CD14-positive monocyte (primary cell): ENCODE measurements around the gene TSEN34. TPM values are rescaled to one million over a fixed set of nuclear protein-coding genes. Genes with fewer than 3 reads are reported as not detected.

Experiments
- DNase-seq, 3 donors: peaks; one replicate each; pipeline ENCODE4 v3.0.0-alpha.2; 2011 to 2022
- H2AFZ ChIP-seq: 2 replicates; pipeline ENCODE4 v1.6.0; 2012; ENCODE audit warnings: mild to moderate bottlenecking, low read depth, low read length, inconsistent platforms; ENCODE audit not compliant: insufficient read depth, poor library complexity, severe bottlenecking
- H3K27ac ChIP-seq, 2 donors: 1 replicate in 1 of 2; 2 replicates in 1 of 2; pipeline ENCODE4 v1.5.1; 2012 to 2013; ENCODE audit warnings: low read length in 2 of 2, control low read depth in 1 of 2, inconsistent platforms in 1 of 2, low read depth in 1 of 2, mild to moderate bottlenecking in 1 of 2
- H3K27me3 ChIP-seq, 2 donors: one replicate each; pipeline versions ENCODE4 v1.6.0 to v1.6.1; 2011 to 2013; ENCODE audit warnings: low read length in 2 of 2; ENCODE audit not compliant: control insufficient read depth in 2 of 2, insufficient read depth in 2 of 2
- H3K36me3 ChIP-seq, 2 donors: replicated peaks in 1 of 2; 1 replicate in 1 of 2; 2 replicates in 1 of 2; pipeline versions ENCODE4 v1.5.1 to v1.6.1; 2012 to 2013; ENCODE audit warnings: low read length in 2 of 2, control low read depth in 1 of 2, inconsistent platforms in 1 of 2, mild to moderate bottlenecking in 1 of 2; ENCODE audit not compliant: insufficient read depth in 2 of 2, control insufficient read depth in 1 of 2
- H3K4me1 ChIP-seq, 2 donors: 1 replicate in 1 of 2; 2 replicates in 1 of 2; pipeline versions ENCODE4 v1.5.1 to v1.6.1; 2012 to 2013; ENCODE audit warnings: low read length in 2 of 2, control low read depth in 1 of 2, inconsistent platforms in 1 of 2, mild to moderate bottlenecking in 1 of 2, moderate library complexity in 1 of 2; ENCODE audit not compliant: insufficient read depth in 2 of 2, control insufficient read depth in 1 of 2
- H3K4me2 ChIP-seq: replicated peaks from 2 replicates; pipeline ENCODE3; 2012; ENCODE audit warnings: low read length, moderate library complexity, mild to moderate bottlenecking; ENCODE audit not compliant: poor library complexity, severe bottlenecking; ENCODE audit errors: extremely low read depth
- H3K4me3 ChIP-seq, 3 experiments: fragments of 200-600 bp in 1 of 3; sonication (generic) in 1 of 3; replicated peaks in 1 of 3; 1 replicate in 2 of 3; 2 replicates in 1 of 3; pipeline ENCODE4 v1.5.1; 2011 to 2013; ENCODE audit warnings: low read length in 3 of 3, mild to moderate bottlenecking in 3 of 3, control low read depth in 2 of 3, low read depth in 2 of 3, inconsistent platforms in 1 of 3, moderate library complexity in 1 of 3
- H3K79me2 ChIP-seq: 2 replicates; pipeline ENCODE4 v1.6.0; 2012; ENCODE audit warnings: mild to moderate bottlenecking, control low read depth, inconsistent platforms, low read length, moderate library complexity; ENCODE audit not compliant: insufficient read depth
- H3K9ac ChIP-seq: 2 replicates; pipeline ENCODE4 v1.6.0; 2017; ENCODE audit warnings: low read length, mild to moderate bottlenecking; ENCODE audit not compliant: insufficient read depth, poor library complexity, severe bottlenecking
- H3K9me3 ChIP-seq, 2 donors: replicated peaks in 1 of 2; 1 replicate in 1 of 2; 2 replicates in 1 of 2; pipeline versions ENCODE4 v1.5.1 to v1.6.1; 2012 to 2013; ENCODE audit warnings: low read length in 2 of 2, control low read depth in 1 of 2; ENCODE audit not compliant: control insufficient read depth in 1 of 2, insufficient read depth in 1 of 2
- H4K20me1 ChIP-seq: 2 replicates; pipeline ENCODE4 v1.6.0; 2012; ENCODE audit warnings: mild to moderate bottlenecking, low read length, control low read depth, moderate library complexity; ENCODE audit not compliant: insufficient read depth
- H3K27ac Mint-ChIP-seq, 7 donors: one replicate each; pipeline ENCODE4 v1.8.0; 2020; ENCODE audit warnings: mild to moderate bottlenecking in 7 of 7, mixed read lengths in 7 of 7, moderate library complexity in 6 of 7, inconsistent platforms in 2 of 7
- H3K27me3 Mint-ChIP-seq, 3 donors: one replicate each; pipeline ENCODE4 v1.8.0; 2021 to 2022; ENCODE audit warnings: low read depth in 3 of 3, mild to moderate bottlenecking in 3 of 3, mixed read lengths in 3 of 3, moderate library complexity in 3 of 3, inconsistent platforms in 1 of 3
- H3K36me3 Mint-ChIP-seq, 2 donors: one replicate each; pipeline ENCODE4 v1.8.0; 2020; ENCODE audit warnings: mixed read lengths in 2 of 2, inconsistent platforms in 1 of 2, mild to moderate bottlenecking in 1 of 2
- H3K4me1 Mint-ChIP-seq: one replicate; pipeline ENCODE4 v1.8.0; 2020; ENCODE audit warnings: mild to moderate bottlenecking, mixed read lengths
- H3K4me3 Mint-ChIP-seq, 2 donors: one replicate each; pipeline ENCODE4 v1.8.0; 2020; ENCODE audit warnings: mild to moderate bottlenecking in 2 of 2, mixed read lengths in 2 of 2, moderate library complexity in 1 of 2
- H3K9me3 Mint-ChIP-seq, 7 donors: one replicate each; pipeline ENCODE4 v1.8.0; 2020 to 2022; ENCODE audit warnings: mixed read lengths in 7 of 7, mild to moderate bottlenecking in 6 of 7, moderate library complexity in 6 of 7, inconsistent platforms in 2 of 7
- CTCF ChIP-seq: fragments of 200-600 bp; IDR thresholded peaks from one replicate; pipeline ENCODE4 v1.8.0; 2022; ENCODE audit warnings: antibody characterized with exemption, mild to moderate bottlenecking
- WGBS: methylation state at CpG from one replicate; pipeline ENCODE4 v1.1.5; 2013; ENCODE audit warnings: missing lambda C conversion rate; ENCODE audit not compliant: insufficient coverage; 5-methylcytosine and 5-hydroxymethylcytosine counted together
- intact Hi-C, 2 donors: fragments of 100-400 bp; cut with micrococcal nuclease; formaldehyde crosslinking; loops; one replicate each; pipeline versions ENCODE4 v1.15.0 to v1.15.1; 2023
- polyA plus RNA-seq, 3 donors: library from polyadenylated mRNA; depleted of rRNA in 1 of 3; unstranded in 2 of 3; stranded (reverse) in 1 of 3; fragments of 300-500 nt in 2 of 3; fragments of >200 nt in 1 of 3; fragmentation: Illumina TruSeq in 2 of 3; gene quantifications; 1 replicate in 2 of 3; 2 replicates in 1 of 3; pipeline ENCODE4 v1.2.3, GENCODE V29; 2012 to 2021

Gene TSEN34
- polyA plus RNA-seq, 3 donors, result 59.3 to 125 (median 109) TPM

GRCh38 chr19:54207676-54207982 lies 16.5 kb downstream of the TSEN34 start:
- TF ChIP-seq CTCF, result no peak
- H3K36me3 ChIP-seq, result peaks cover 49 to 51% of the 10 kb centered on the region in 2 donors
- H4K20me1 ChIP-seq, result peaks cover 38% of the 10 kb centered on the region
- H3K4me1 ChIP-seq, result peaks cover 91 to 97% of the 10 kb centered on the region in 2 donors
- peaks cover 83% of the 10 kb centered on the region for H3K79me2 ChIP-seq
- H3K9ac ChIP-seq, result peak overlapping the region; percentile 80
- no peak for DNase-seq
- peak overlapping the region; percentile 2 to 99 (median 26) for H3K4me3 ChIP-seq
- intact Hi-C loops, result loop anchor here in 1 of 2 donors (5.0 kb wide), 1 partner anchor 165 kb away; no protein-coding TSS in a partner anchor
- peak overlapping the region; percentile 99 for H3K4me2 ChIP-seq
- H3K27me3 ChIP-seq, result no peaks in the 10 kb centered on the region
- H3K9me3 ChIP-seq, result no peaks in the 10 kb centered on the region
- H3K4me3 Mint-ChIP-seq, result peak overlapping the region; percentile 100
- H3K27me3 Mint-ChIP-seq, result peaks cover 0 to 9% (median 2%) of the 10 kb centered on the region in 3 donors
- WGBS, result 0% methylated on average over 5 of the region's 5 CpGs
- peaks cover 92% of the 10 kb centered on the region for H3K4me1 Mint-ChIP-seq
- peaks cover 0 to 4% (median 0%) of the 10 kb centered on the region in 7 donors for H3K9me3 Mint-ChIP-seq
- peak overlapping the region; percentile 97 to 100 for H3K27ac ChIP-seq
- peaks cover 70 to 78% of the 10 kb centered on the region in 2 donors for H3K36me3 Mint-ChIP-seq
- H3K27ac Mint-ChIP-seq, result peak overlapping the region; percentile 99 to 100 (median 100)
- H2AFZ ChIP-seq, result no peak overlapping the region

DNA sequence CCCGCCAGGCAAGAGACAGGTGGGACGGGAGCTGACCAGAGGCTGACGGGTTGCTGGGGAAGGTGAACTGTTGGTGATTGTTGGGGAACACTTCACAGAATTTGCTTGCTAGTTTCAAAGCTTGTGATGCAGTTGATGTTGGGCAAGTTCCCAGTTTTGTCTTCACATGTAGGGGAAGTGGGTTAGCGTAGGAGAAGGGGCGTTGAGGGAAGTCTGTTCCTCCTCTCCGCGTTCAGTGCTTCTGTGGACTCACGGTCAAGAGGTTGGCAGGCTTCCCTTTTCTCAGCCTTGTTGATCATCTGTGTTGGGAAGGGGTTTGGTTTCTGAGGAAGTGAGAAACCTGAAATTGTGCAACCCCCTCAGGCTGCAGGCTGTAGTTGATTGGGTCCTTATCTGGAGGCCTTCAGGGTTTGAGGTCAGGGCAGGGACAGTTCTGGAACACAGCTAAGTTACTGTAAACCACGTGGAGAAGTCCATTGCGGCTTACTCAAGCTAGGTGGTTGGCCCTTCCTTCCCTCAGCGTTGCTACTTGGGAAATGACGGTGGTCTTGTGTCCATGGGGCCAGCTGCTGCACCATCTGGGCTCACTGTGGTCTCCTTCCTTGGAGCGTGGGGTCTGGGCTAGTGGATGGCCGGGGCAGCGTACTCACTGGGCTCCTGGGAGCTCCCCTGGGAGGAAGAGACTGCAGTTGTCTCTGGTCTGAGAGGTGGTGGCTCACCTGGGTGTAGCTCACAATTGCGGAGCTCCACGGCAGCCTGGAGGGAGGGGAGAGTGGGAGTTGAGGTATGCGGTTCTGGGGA lies 17.1 kb downstream of the TSEN34 start:
- Mint-ChIP-seq H3K4me3 (peak overlapping the region; percentile 100), H3K9me3 (peaks cover 0 to 4% (median 0%) of the 10 kb centered on the region in 7 donors), H3K4me1 (peaks cover 92% of the 10 kb centered on the region), H3K27me3 (peaks cover 0 to 11% (median 2%) of the 10 kb centered on the region in 3 donors), H3K36me3 (peaks cover 69 to 76% of the 10 kb centered on the region in 2 donors), H3K27ac (peak overlapping the region; percentile 99 to 100 (median 100))
- H3K27me3 ChIP-seq, result no peaks in the 10 kb centered on the region
- H3K36me3 ChIP-seq, result peaks cover 44 to 45% of the 10 kb centered on the region in 2 donors
- H3K9me3 ChIP-seq, result no peaks in the 10 kb centered on the region
- H3K9ac ChIP-seq, result peak overlapping the region; percentile 81
- intact Hi-C loops, result loop anchor here (2.0 to 5.0 kb wide), 2 partner anchors 23 to 164 kb away; no protein-coding TSS in a partner anchor
- H3K27ac ChIP-seq, result peak overlapping the region; percentile 97 to 100
- H3K4me3 ChIP-seq, result peak overlapping the region; percentile 2 to 99 (median 26)
- TF ChIP-seq CTCF, result no peak
- H4K20me1 ChIP-seq, result peaks cover 33% of the 10 kb centered on the region
- WGBS, result 1% methylated on average over 11 of the region's 18 CpGs
- H2AFZ ChIP-seq, result no peak overlapping the region
- peaks cover 83% of the 10 kb centered on the region for H3K79me2 ChIP-seq
- H3K4me1 ChIP-seq, result peaks cover 85 to 92% of the 10 kb centered on the region in 2 donors
- peak; percentile 100 for DNase-seq
- peak overlapping the region; percentile 99 for H3K4me2 ChIP-seq
